ENCODE measurements around the gene GPC4. TPM values are rescaled to one million over a fixed set of nuclear protein-coding genes. Genes with fewer than 3 reads are reported as not detected.

GPC4 gene
- total RNA-seq, 5 donors from 2014 or later (not counting 1 experiment from before 2014, with no cell fraction given) = 0.13 to 0.44 (median 0.32) TPM; not detected in 2

DNA sequence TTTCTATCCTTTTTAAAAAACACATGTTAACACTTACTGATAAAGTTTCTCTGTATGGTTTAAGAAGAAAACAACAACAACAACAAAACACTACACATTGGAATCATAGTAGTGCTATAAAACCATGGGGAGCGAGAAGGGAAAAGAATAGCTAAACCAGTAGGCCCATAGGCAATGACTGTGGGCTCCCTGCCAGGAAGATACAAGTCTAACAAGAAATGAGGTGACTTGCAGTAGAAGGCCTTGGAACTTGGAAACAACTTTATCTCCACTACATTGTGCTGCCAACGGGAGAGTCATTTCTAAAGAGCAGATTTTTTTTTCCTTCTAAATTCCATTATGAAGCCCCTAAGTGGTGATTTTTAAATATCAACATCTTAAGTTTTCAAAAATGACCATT is 78.0 kb downstream of the GPC4 start:
- no peak for ATAC-seq (replicated peaks in 1 of 4)
- Histone ChIP-seq H3K4me3 (ENCODE audit: control insufficient read depth in 1 of 2, extremely low read depth in 1 of 2, low read length in 1 of 2) (no peak overlapping the region), H3K27me3 (replicated peaks in 1 of 2; ENCODE audit: control insufficient read depth in 2 of 2, extremely low read depth in 1 of 2, insufficient read depth in 2 of 2, low read length in 1 of 2) (no peaks in the 10 kb centered on the region), H3K36me3 (ENCODE audit: control insufficient read depth in 2 of 2, extremely low read depth in 1 of 2, insufficient read depth in 1 of 2, low read length in 1 of 2) (no peaks in the 10 kb centered on the region), H3K27ac (ENCODE audit: low read length) (no peak overlapping the region), H3K4me1 (ENCODE audit: control insufficient read depth in 1 of 2, extremely low read depth in 1 of 2, insufficient read depth in 2 of 2, low read length in 2 of 2) (no peaks in the 10 kb centered on the region), H3K9me3 (no peaks in the 10 kb centered on the region)
- Mint-ChIP-seq H3K27me3 (peaks cover 0 to 17% of the 10 kb centered on the region in 2 donors), H3K36me3 (no peaks in the 10 kb centered on the region), H3K27ac (no peak overlapping the region), H3K4me1 (no peaks in the 10 kb centered on the region), H3K9me3 (no peaks in the 10 kb centered on the region), H3K4me3 (no peak overlapping the region)
- DNase-seq = no peak
- CTCF ChIA-PET = interaction anchor here in 1 of 2 donors (0.6 kb wide), 1 partner anchor 110 kb away, joined by 3 read pairs; no protein-coding TSS in a partner anchor
- WGBS (ENCODE audit: insufficient coverage) = no CpG with 5 or more reads among the region's 2 CpGs
- POLR2A ChIA-PET = no interaction called here

DNA sequence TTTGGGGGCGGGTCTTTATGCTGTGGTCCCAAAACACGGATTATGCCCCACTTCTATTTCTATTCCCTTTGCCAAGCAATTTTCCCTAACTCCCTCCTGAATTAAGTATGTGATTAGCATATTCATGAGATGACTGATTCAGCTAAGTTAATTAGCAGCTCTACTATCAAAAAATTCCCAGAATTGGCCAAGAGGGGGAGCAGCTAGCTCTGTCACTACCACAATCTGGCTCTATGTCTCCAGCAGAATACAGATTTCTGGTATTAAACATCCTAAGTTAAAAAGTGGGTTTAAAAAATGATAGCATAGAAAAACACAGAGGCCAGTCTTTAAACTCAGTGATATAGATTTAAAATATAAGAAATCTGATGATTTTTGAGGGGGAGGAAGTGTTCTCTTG is 80.3 kb downstream of the GPC4 start:
- ChIA-PET CTCF (no interaction called here), POLR2A (no interaction called here)
- Histone ChIP-seq H3K4me3 (ENCODE audit: control insufficient read depth in 1 of 2, extremely low read depth in 1 of 2, low read length in 1 of 2) (no peak overlapping the region), H3K36me3 (ENCODE audit: control insufficient read depth in 2 of 2, extremely low read depth in 1 of 2, insufficient read depth in 1 of 2, low read length in 1 of 2) (no peaks in the 10 kb centered on the region), H3K27ac (ENCODE audit: low read length) (no peak overlapping the region), H3K9me3 (no peaks in the 10 kb centered on the region), H3K4me1 (ENCODE audit: control insufficient read depth in 1 of 2, extremely low read depth in 1 of 2, insufficient read depth in 2 of 2, low read length in 2 of 2) (no peaks in the 10 kb centered on the region), H3K27me3 (replicated peaks in 1 of 2; ENCODE audit: control insufficient read depth in 2 of 2, extremely low read depth in 1 of 2, insufficient read depth in 2 of 2, low read length in 1 of 2) (no peaks in the 10 kb centered on the region)
- no CpG with 5 or more reads among the region's 2 CpGs for WGBS (ENCODE audit: insufficient coverage)
- Mint-ChIP-seq H3K27ac (no peak overlapping the region), H3K4me1 (no peaks in the 10 kb centered on the region), H3K27me3 (peaks cover 0 to 21% of the 10 kb centered on the region in 2 donors), H3K9me3 (no peaks in the 10 kb centered on the region), H3K36me3 (no peaks in the 10 kb centered on the region), H3K4me3 (no peak overlapping the region)
- DNase-seq = peak in 2 of 35 experiments; percentile 3 to 9
- no peak for ATAC-seq (replicated peaks in 1 of 4)

DNA sequence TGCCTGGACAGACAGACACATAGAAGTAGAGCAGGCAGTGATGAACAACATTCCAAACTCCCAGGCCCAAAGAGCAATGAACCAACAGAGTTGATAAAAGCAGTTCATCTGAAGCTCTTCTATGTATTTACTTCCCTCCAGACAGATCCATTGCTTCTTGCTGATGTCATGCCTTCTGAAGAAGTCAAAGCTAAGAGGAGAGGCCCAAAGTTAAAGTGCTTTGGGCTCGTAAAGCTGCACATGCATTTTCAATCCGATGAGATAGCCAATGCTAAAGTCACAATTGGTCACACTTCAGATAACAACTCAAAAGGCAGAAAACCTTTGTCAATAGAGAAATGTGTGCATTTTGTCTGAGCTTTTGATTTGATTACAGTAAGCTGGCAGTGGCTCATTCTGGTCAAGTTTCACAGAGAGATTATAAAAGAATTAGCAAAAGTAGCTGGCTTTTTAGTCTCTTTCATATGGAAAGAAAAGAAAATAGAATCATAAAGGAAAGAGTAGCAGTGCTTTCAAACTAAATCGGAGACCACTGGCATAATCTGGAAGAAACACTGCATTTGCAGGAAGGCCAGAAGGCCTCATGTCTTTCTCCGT is 82.0 kb downstream of the GPC4 start:
- H3K9me3 Mint-ChIP-seq = no peaks in the 10 kb centered on the region
- no peaks in the 10 kb centered on the region for H3K36me3 Mint-ChIP-seq
- no peak overlapping the region for H3K27ac Mint-ChIP-seq
- ChIA-PET POLR2A (no interaction called here), CTCF (interaction anchor here in 1 of 2 donors (1.3 kb wide), 1 partner anchor 8 kb away, joined by 6 read pairs; no protein-coding TSS in a partner anchor)
- no peaks in the 10 kb centered on the region for H3K4me1 Mint-ChIP-seq
- peaks cover 0 to 17% of the 10 kb centered on the region in 2 donors for H3K27me3 Mint-ChIP-seq
- no peak overlapping the region for H3K4me3 Mint-ChIP-seq
- ATAC-seq (replicated peaks in 1 of 4) (no peak), DNase-seq (no peak)
- Histone ChIP-seq H3K9me3 (no peaks in the 10 kb centered on the region), H3K4me1 (ENCODE audit: control insufficient read depth in 1 of 2, extremely low read depth in 1 of 2, insufficient read depth in 2 of 2, low read length in 2 of 2) (no peaks in the 10 kb centered on the region), H3K27me3 (replicated peaks in 1 of 2; ENCODE audit: control insufficient read depth in 2 of 2, extremely low read depth in 1 of 2, insufficient read depth in 2 of 2, low read length in 1 of 2) (no peaks in the 10 kb centered on the region), H3K4me3 (ENCODE audit: control insufficient read depth in 1 of 2, extremely low read depth in 1 of 2, low read length in 1 of 2) (no peak overlapping the region), H3K36me3 (ENCODE audit: control insufficient read depth in 2 of 2, extremely low read depth in 1 of 2, insufficient read depth in 1 of 2, low read length in 1 of 2) (no peaks in the 10 kb centered on the region), H3K27ac (ENCODE audit: low read length) (no peak overlapping the region)
- no CpG with 5 or more reads among the region's 4 CpGs for WGBS (ENCODE audit: insufficient coverage)

DNA sequence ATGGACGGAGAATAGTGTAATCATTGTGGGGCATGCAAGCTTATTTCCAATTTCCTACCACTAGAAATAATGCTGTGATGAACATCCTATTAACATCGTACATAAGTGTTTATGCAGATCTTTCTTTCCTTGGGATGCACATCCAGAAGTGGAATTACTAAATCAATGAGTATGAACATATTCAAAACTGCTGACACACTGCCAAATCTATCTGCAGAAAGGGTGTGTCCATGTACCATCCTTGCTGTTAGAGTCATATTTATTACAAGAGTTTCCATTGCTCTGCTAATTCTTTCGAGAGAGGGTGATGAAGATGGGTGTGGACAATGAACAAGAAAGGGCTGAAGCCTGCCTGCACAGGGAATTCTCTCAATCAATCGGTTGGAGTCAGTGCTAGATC is 82.6 kb downstream of the GPC4 start:
- Histone ChIP-seq H3K4me1 (ENCODE audit: control insufficient read depth in 1 of 2, extremely low read depth in 1 of 2, insufficient read depth in 2 of 2, low read length in 2 of 2) (no peaks in the 10 kb centered on the region), H3K27ac (ENCODE audit: low read length) (no peak overlapping the region), H3K36me3 (ENCODE audit: control insufficient read depth in 2 of 2, extremely low read depth in 1 of 2, insufficient read depth in 1 of 2, low read length in 1 of 2) (no peaks in the 10 kb centered on the region), H3K4me3 (ENCODE audit: control insufficient read depth in 1 of 2, extremely low read depth in 1 of 2, low read length in 1 of 2) (no peak overlapping the region), H3K9me3 (no peaks in the 10 kb centered on the region), H3K27me3 (replicated peaks in 1 of 2; ENCODE audit: control insufficient read depth in 2 of 2, extremely low read depth in 1 of 2, insufficient read depth in 2 of 2, low read length in 1 of 2) (no peaks in the 10 kb centered on the region)
- POLR2A ChIA-PET = no interaction called here
- WGBS (ENCODE audit: insufficient coverage) = no CpG with 5 or more reads among the region's 4 CpGs
- CTCF ChIA-PET = no interaction called here
- no peaks in the 10 kb centered on the region for H3K9me3 Mint-ChIP-seq
- H3K27me3 Mint-ChIP-seq = peaks cover 0 to 17% of the 10 kb centered on the region in 2 donors
- no peak overlapping the region for H3K27ac Mint-ChIP-seq
- ATAC-seq (replicated peaks in 1 of 4) (no peak), DNase-seq (no peak)
- no peaks in the 10 kb centered on the region for H3K36me3 Mint-ChIP-seq
- no peaks in the 10 kb centered on the region for H3K4me1 Mint-ChIP-seq
- H3K4me3 Mint-ChIP-seq = no peak overlapping the region

DNA sequence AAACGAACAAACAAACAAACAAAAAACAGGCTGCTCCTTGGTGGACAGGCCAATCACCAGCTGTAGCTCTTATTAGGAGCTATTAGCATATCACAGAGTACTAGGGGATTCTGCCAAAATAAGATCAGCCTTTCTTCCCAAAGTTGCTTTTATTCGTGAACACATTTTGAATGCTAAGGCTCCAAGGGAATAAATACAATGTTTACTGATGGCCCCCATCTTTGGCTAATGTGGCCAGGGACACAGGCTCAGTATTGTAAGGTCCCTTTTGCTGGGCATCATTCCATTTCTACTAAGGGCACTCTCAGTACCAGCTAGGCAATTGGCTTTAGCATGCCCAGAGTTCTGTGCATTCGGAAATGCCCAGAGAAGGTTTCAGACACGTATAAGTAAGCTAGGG is 84.3 kb downstream of the GPC4 start:
- Mint-ChIP-seq H3K4me1 (no peaks in the 10 kb centered on the region), H3K36me3 (no peaks in the 10 kb centered on the region), H3K9me3 (no peaks in the 10 kb centered on the region), H3K27me3 (peaks cover 0 to 14% of the 10 kb centered on the region in 2 donors), H3K27ac (no peak overlapping the region), H3K4me3 (no peak overlapping the region)
- Histone ChIP-seq H3K9me3 (no peaks in the 10 kb centered on the region), H3K27me3 (replicated peaks in 1 of 2; ENCODE audit: control insufficient read depth in 2 of 2, extremely low read depth in 1 of 2, insufficient read depth in 2 of 2, low read length in 1 of 2) (no peaks in the 10 kb centered on the region), H3K27ac (ENCODE audit: low read length) (no peak overlapping the region), H3K4me1 (ENCODE audit: control insufficient read depth in 1 of 2, extremely low read depth in 1 of 2, insufficient read depth in 2 of 2, low read length in 2 of 2) (no peaks in the 10 kb centered on the region), H3K4me3 (ENCODE audit: control insufficient read depth in 1 of 2, extremely low read depth in 1 of 2, low read length in 1 of 2) (no peak overlapping the region), H3K36me3 (ENCODE audit: control insufficient read depth in 2 of 2, extremely low read depth in 1 of 2, insufficient read depth in 1 of 2, low read length in 1 of 2) (no peaks in the 10 kb centered on the region)
- ATAC-seq (replicated peaks in 1 of 4) (no peak), DNase-seq (no peak)
- ChIA-PET CTCF (interaction anchor here in 1 of 2 donors (0.5 kb wide), 1 partner anchor 27 kb away, joined by 4 read pairs; no protein-coding TSS in a partner anchor), POLR2A (no interaction called here)
- WGBS (ENCODE audit: insufficient coverage) = no CpG with 5 or more reads among the region's 4 CpGs

DNA sequence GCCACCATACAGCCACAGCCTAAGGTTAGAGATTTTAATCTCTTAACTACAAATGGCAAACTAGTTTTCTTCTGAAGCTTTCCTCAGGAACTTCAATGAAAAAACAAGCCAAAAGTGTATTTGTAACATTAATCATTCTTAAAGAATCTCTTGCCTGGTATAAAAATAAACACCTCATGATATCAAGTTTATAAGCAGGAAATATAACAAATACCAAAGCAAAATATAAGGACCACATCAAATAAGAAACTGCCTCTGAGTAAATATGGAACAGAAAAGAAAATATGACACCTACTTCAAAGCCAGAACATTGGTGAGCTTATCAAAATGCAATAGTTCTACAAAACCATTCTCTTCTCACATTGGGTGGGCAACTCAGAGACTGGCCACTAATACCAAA is 89.9 kb downstream of the GPC4 start:
- H3K4me1 Mint-ChIP-seq = no peaks in the 10 kb centered on the region
- CTCF ChIA-PET = interaction anchor here in 1 of 2 donors (0.7 to 1.0 kb wide), 2 partner anchors 9 to 177 kb away, joined by 4 to 6 read pairs; no protein-coding TSS in a partner anchor
- Histone ChIP-seq H3K36me3 (ENCODE audit: control insufficient read depth in 2 of 2, extremely low read depth in 1 of 2, insufficient read depth in 1 of 2, low read length in 1 of 2) (no peaks in the 10 kb centered on the region), H3K4me3 (ENCODE audit: control insufficient read depth in 1 of 2, extremely low read depth in 1 of 2, low read length in 1 of 2) (no peak overlapping the region), H3K27me3 (replicated peaks in 1 of 2; ENCODE audit: control insufficient read depth in 2 of 2, extremely low read depth in 1 of 2, insufficient read depth in 2 of 2, low read length in 1 of 2) (no peaks in the 10 kb centered on the region), H3K27ac (ENCODE audit: low read length) (no peak overlapping the region), H3K4me1 (ENCODE audit: control insufficient read depth in 1 of 2, extremely low read depth in 1 of 2, insufficient read depth in 2 of 2, low read length in 2 of 2) (no peaks in the 10 kb centered on the region), H3K9me3 (no peaks in the 10 kb centered on the region)
- DNase-seq = no peak
- H3K4me3 Mint-ChIP-seq = no peak overlapping the region
- no peak for ATAC-seq (replicated peaks in 1 of 4)
- peaks cover 0 to 10% of the 10 kb centered on the region in 2 donors for H3K27me3 Mint-ChIP-seq
- H3K36me3 Mint-ChIP-seq = no peaks in the 10 kb centered on the region
- POLR2A ChIA-PET = interaction anchor here in 1 of 2 donors (0.6 kb wide), 1 partner anchor 628 kb away, joined by 5 read pairs; no protein-coding TSS in a partner anchor
- H3K9me3 Mint-ChIP-seq = no peaks in the 10 kb centered on the region
- no peak overlapping the region for H3K27ac Mint-ChIP-seq

All from T-cell (primary cell).